Right lung (tissue), 5 donors: ENCODE data around the gene TFG. TPM values are rescaled to one million over a fixed set of nuclear protein-coding genes. Genes with fewer than 3 reads are reported as not detected.

Experiments
- DNase-seq, 2 donors: peaks; one replicate each; pipeline ENCODE4 v3.0.0-alpha.2; 2013
- polyA plus RNA-seq, 5 donors: library from polyadenylated mRNA; unstranded; fragments of 120-200 nt; gene quantifications; one replicate each; pipeline versions ENCODE4 v1.2.1 to v1.2.3, GENCODE V29; 2013; ENCODE audit warnings: inconsistent platforms in 1 of 5, low replicate concordance in 1 of 5; ENCODE audit not compliant: insufficient read length in 5 of 5, insufficient read depth in 1 of 5

TFG gene
- polyA plus RNA-seq, 5 donors, result 116 to 128 (median 123) TPM

GRCh38 chr3:100782906-100783305, 73.6 kb downstream of the TFG start:
- DNase-seq, result peak in 1 of 2 donors; percentile 20

GRCh38 chr3:100783619-100784018, 74.3 kb downstream of the TFG start:
- DNase-seq, result no peak

GRCh38 chr3:100789579-100789978, 80.3 kb downstream of the TFG start:
- no peak for DNase-seq

GRCh38 chr3:100796556-100796955, 87.3 kb downstream of the TFG start:
- peak in 1 of 2 donors; percentile 6 for DNase-seq

- no peak for DNase-seq
These were observed 88.7 kb downstream of the TFG start for GRCh38 chr3:100798012-100798411.

Other genes starting within 250 kb of the TFG start
- gene TMEM45A, start 216.9 kb upstream of the TFG start, polyA plus RNA-seq, result 10 to 100 TPM; 39.0 to 54.8 (median 46.3) TPM
- gene ADGRG7, start 99.9 kb upstream of the TFG start, polyA plus RNA-seq, result not detected